HEK293 (cell line): Measurements from ENCODE around the gene LAMA4.

ENCODE experiments used
- GFI1B ChIP-seq: fragments of 450-650 bp; formaldehyde crosslinking; IDR thresholded peaks from 2 replicates; pipeline ENCODE4 v1.5.1; 2016; ENCODE audit warnings: missing biosample characterization, missing genetic modification characterization
- GLI4 ChIP-seq: fragments of 450-650 bp; formaldehyde crosslinking; IDR thresholded peaks from 2 replicates; pipeline ENCODE4 v1.5.1; 2016; ENCODE audit warnings: missing biosample characterization, missing genetic modification characterization
- KLF10 ChIP-seq: fragments of 450-650 bp; IDR thresholded peaks from 2 replicates; pipeline ENCODE4 v1.5.1; 2018; ENCODE audit warnings: missing biosample characterization, mild to moderate bottlenecking, missing genetic modification characterization
- KLF16 ChIP-seq: fragments of 450-650 bp; formaldehyde crosslinking; IDR thresholded peaks from 2 replicates; pipeline ENCODE4 v1.5.1; 2017; ENCODE audit warnings: missing biosample characterization, missing genetic modification characterization
- OSR2 ChIP-seq: fragments of 450-650 bp; formaldehyde crosslinking; IDR thresholded peaks from 2 replicates; pipeline ENCODE4 v1.5.1; 2016; ENCODE audit warnings: missing biosample characterization, missing genetic modification characterization
- PRDM1 ChIP-seq: fragments of 450-650 bp; formaldehyde crosslinking; IDR thresholded peaks from 2 replicates; pipeline ENCODE4; 2016; ENCODE audit warnings: missing biosample characterization, missing genetic modification characterization
- RBAK ChIP-seq: fragments of 450-650 bp; formaldehyde crosslinking; IDR thresholded peaks from 2 replicates; pipeline ENCODE4 v1.5.1; 2016; ENCODE audit warnings: missing biosample characterization, missing genetic modification characterization
- REPIN1 ChIP-seq: fragments of 450-650 bp; formaldehyde crosslinking; IDR thresholded peaks from 2 replicates; pipeline ENCODE4 v1.5.1; 2017; ENCODE audit warnings: missing biosample characterization, missing genetic modification characterization, low read depth
- SP7 ChIP-seq: fragments of 450-650 bp; formaldehyde crosslinking; IDR thresholded peaks from 2 replicates; pipeline ENCODE4 v1.5.1; 2016; ENCODE audit warnings: missing biosample characterization, missing genetic modification characterization
- ZEB2 ChIP-seq: fragments of 450-650 bp; formaldehyde crosslinking; IDR thresholded peaks from 2 replicates; pipeline ENCODE4 v1.5.1; 2016; ENCODE audit warnings: missing biosample characterization, missing genetic modification characterization
- ZIC2 ChIP-seq: fragments of 450-650 bp; formaldehyde crosslinking; IDR thresholded peaks from 2 replicates; pipeline ENCODE4 v1.5.1; 2016; ENCODE audit warnings: missing biosample characterization, missing genetic modification characterization
- ZNF2 ChIP-seq: fragments of 450-650 bp; formaldehyde crosslinking; IDR thresholded peaks from 2 replicates; pipeline ENCODE4 v1.5.1; 2016; ENCODE audit warnings: missing biosample characterization, missing genetic modification characterization
- ZNF24 ChIP-seq: fragments of 450-650 bp; formaldehyde crosslinking; IDR thresholded peaks from 2 replicates; pipeline ENCODE4 v1.5.1; 2016; ENCODE audit warnings: missing biosample characterization, missing genetic modification characterization
- ZNF354C ChIP-seq: fragments of 450-650 bp; formaldehyde crosslinking; IDR thresholded peaks from 2 replicates; pipeline ENCODE4 v1.5.1; 2016; ENCODE audit warnings: missing biosample characterization, missing genetic modification characterization, low read depth, borderline replicate concordance
- ZNF558 ChIP-seq: fragments of 450-650 bp; formaldehyde crosslinking; IDR thresholded peaks from 2 replicates; pipeline ENCODE4 v1.5.1; 2016; ENCODE audit warnings: missing biosample characterization, missing genetic modification characterization
- ZNF596 ChIP-seq: fragments of 450-650 bp; IDR thresholded peaks from 2 replicates; pipeline ENCODE4 v1.5.0; 2018; ENCODE audit warnings: missing biosample characterization, mild to moderate bottlenecking, missing genetic modification characterization, moderate library complexity
- ZNF629 ChIP-seq: fragments of 450-650 bp; formaldehyde crosslinking; IDR thresholded peaks from 2 replicates; pipeline ENCODE4 v1.5.1; 2017; ENCODE audit warnings: missing biosample characterization, missing genetic modification characterization
- ZNF664 ChIP-seq: fragments of 450-650 bp; formaldehyde crosslinking; IDR thresholded peaks from 2 replicates; pipeline ENCODE4 v1.5.1; 2016; ENCODE audit warnings: missing biosample characterization, missing genetic modification characterization
- ZSCAN30 ChIP-seq: fragments of 450-650 bp; IDR thresholded peaks from 2 replicates; pipeline ENCODE4 v1.5.1; 2018; ENCODE audit warnings: missing biosample characterization, mild to moderate bottlenecking, missing genetic modification characterization, moderate library complexity
- TF ChIP-seq, protein P1 (sequence below): fragments of 450-650 bp; formaldehyde crosslinking; IDR thresholded peaks from 2 replicates; pipeline ENCODE4 v1.5.1; 2016; ENCODE audit warnings: missing biosample characterization, missing genetic modification characterization
- TF ChIP-seq, protein P2 (sequence below): fragments of 450-650 bp; formaldehyde crosslinking; IDR thresholded peaks from 2 replicates; pipeline ENCODE4 v1.5.1; 2017; ENCODE audit warnings: missing biosample characterization, missing genetic modification characterization
- TF ChIP-seq, protein P3 (sequence below): fragments of 450-650 bp; formaldehyde crosslinking; IDR thresholded peaks from 2 replicates; pipeline ENCODE4 v1.5.1; 2016; ENCODE audit warnings: missing biosample characterization, missing genetic modification characterization
- TF ChIP-seq, protein P4 (sequence below): fragments of 450-650 bp; IDR thresholded peaks from 2 replicates; pipeline ENCODE4 v1.5.1; 2018; ENCODE audit warnings: missing biosample characterization, missing genetic modification characterization
- TF ChIP-seq, protein P5 (sequence below): fragments of 450-650 bp; formaldehyde crosslinking; IDR thresholded peaks from 2 replicates; pipeline ENCODE4 v1.5.1; 2016; ENCODE audit warnings: missing biosample characterization, missing genetic modification characterization
- TF ChIP-seq, protein P6 (sequence below): fragments of 450-650 bp; formaldehyde crosslinking; IDR thresholded peaks from 2 replicates; pipeline ENCODE4 v1.5.1; 2016; ENCODE audit warnings: missing biosample characterization, missing genetic modification characterization
- TF ChIP-seq, protein P7 (sequence below): fragments of 450-650 bp; formaldehyde crosslinking; IDR thresholded peaks from 2 replicates; pipeline ENCODE4 v1.5.1; 2016; ENCODE audit warnings: missing biosample characterization, missing genetic modification characterization

Gene LAMA4

DNA sequence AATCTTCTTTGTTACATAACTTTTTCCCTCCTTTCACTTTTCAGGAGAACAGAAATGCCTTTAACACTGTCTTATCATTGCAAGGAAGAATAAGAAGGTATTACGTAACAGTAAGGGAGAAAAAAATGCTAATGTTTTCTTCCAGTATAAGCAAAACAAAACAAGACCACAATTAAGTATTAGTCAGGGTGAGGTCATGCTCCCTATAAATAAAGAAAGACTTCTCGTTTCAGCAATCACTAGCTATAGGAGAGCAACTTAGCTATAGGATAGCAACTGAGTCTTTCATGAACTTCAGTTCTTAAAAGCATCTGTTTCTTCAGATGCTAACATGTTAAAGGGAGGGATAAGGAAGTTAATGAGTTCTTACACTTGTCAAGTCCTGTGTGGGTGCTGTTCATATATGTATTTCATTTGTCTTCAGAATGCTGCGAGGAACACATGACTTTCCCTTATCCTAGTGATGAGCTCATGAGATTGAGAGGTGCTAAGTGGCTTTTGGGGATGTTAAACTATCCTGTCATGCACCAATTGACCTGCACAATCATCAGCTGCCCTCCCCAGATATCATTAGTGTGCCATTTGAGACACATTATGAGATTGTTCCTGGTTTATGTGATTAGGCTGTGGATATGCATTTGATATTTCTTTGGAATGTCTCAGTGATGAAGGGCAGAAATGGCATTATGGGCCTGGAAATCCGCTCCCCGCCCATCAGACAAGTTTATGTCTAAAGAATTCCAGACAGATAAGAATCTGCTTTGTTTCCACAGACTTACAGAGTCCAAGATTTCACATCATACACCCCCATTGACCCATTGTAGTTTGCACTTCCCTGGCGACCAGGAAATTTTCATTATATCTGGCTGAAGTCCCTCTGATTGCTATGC lies 37.5 kb downstream of the LAMA4 start (continued):
- TF ChIP-seq, protein P1, sequence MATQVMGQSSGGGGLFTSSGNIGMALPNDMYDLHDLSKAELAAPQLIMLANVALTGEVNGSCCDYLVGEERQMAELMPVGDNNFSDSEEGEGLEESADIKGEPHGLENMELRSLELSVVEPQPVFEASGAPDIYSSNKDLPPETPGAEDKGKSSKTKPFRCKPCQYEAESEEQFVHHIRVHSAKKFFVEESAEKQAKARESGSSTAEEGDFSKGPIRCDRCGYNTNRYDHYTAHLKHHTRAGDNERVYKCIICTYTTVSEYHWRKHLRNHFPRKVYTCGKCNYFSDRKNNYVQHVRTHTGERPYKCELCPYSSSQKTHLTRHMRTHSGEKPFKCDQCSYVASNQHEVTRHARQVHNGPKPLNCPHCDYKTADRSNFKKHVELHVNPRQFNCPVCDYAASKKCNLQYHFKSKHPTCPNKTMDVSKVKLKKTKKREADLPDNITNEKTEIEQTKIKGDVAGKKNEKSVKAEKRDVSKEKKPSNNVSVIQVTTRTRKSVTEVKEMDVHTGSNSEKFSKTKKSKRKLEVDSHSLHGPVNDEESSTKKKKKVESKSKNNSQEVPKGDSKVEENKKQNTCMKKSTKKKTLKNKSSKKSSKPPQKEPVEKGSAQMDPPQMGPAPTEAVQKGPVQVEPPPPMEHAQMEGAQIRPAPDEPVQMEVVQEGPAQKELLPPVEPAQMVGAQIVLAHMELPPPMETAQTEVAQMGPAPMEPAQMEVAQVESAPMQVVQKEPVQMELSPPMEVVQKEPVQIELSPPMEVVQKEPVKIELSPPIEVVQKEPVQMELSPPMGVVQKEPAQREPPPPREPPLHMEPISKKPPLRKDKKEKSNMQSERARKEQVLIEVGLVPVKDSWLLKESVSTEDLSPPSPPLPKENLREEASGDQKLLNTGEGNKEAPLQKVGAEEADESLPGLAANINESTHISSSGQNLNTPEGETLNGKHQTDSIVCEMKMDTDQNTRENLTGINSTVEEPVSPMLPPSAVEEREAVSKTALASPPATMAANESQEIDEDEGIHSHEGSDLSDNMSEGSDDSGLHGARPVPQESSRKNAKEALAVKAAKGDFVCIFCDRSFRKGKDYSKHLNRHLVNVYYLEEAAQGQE, result peak; percentile 24; the same call in 1 of the 2 replicates
- TF ChIP-seq ZEB2, result peak; percentile 94
- peak; percentile 93 for TF ChIP-seq ZNF24 (tag by site-specific recombination)
- TF ChIP-seq ZNF558 (tag by site-specific recombination), result peak; percentile 73
- TF ChIP-seq, protein P2, sequence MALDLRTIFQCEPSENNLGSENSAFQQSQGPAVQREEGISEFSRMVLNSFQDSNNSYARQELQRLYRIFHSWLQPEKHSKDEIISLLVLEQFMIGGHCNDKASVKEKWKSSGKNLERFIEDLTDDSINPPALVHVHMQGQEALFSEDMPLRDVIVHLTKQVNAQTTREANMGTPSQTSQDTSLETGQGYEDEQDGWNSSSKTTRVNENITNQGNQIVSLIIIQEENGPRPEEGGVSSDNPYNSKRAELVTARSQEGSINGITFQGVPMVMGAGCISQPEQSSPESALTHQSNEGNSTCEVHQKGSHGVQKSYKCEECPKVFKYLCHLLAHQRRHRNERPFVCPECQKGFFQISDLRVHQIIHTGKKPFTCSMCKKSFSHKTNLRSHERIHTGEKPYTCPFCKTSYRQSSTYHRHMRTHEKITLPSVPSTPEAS (tag by site-specific recombination), result peak; percentile 23
- TF ChIP-seq ZNF354C, result no peak
- TF ChIP-seq, protein P3, sequence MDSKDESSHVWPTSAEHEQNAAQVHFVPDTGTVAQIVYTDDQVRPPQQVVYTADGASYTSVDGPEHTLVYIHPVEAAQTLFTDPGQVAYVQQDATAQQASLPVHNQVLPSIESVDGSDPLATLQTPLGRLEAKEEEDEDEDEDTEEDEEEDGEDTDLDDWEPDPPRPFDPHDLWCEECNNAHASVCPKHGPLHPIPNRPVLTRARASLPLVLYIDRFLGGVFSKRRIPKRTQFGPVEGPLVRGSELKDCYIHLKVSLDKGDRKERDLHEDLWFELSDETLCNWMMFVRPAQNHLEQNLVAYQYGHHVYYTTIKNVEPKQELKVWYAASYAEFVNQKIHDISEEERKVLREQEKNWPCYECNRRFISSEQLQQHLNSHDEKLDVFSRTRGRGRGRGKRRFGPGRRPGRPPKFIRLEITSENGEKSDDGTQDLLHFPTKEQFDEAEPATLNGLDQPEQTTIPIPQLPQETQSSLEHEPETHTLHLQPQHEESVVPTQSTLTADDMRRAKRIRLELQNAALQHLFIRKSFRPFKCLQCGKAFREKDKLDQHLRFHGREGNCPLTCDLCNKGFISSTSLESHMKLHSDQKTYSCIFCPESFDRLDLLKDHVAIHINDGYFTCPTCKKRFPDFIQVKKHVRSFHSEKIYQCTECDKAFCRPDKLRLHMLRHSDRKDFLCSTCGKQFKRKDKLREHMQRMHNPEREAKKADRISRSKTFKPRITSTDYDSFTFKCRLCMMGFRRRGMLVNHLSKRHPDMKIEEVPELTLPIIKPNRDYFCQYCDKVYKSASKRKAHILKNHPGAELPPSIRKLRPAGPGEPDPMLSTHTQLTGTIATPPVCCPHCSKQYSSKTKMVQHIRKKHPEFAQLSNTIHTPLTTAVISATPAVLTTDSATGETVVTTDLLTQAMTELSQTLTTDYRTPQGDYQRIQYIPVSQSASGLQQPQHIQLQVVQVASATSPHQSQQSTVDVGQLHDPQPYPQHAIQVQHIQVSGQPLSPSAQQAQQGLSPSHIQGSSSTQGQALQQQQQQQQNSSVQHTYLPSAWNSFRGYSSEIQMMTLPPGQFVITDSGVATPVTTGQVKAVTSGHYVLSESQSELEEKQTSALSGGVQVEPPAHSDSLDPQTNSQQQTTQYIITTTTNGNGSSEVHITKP (tag by site-specific recombination), result peak; percentile 89
- TF ChIP-seq, protein P4, sequence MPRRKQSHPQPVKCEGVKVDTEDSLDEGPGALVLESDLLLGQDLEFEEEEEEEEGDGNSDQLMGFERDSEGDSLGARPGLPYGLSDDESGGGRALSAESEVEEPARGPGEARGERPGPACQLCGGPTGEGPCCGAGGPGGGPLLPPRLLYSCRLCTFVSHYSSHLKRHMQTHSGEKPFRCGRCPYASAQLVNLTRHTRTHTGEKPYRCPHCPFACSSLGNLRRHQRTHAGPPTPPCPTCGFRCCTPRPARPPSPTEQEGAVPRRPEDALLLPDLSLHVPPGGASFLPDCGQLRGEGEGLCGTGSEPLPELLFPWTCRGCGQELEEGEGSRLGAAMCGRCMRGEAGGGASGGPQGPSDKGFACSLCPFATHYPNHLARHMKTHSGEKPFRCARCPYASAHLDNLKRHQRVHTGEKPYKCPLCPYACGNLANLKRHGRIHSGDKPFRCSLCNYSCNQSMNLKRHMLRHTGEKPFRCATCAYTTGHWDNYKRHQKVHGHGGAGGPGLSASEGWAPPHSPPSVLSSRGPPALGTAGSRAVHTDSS (tag by site-specific recombination), result peak; percentile 50; the same call in 1 of the 2 replicates
- no peak for TF ChIP-seq ZIC2 (tag by site-specific recombination)
- peak; percentile 98 for TF ChIP-seq SP7 (tag by site-specific recombination)
- TF ChIP-seq ZSCAN30 (tag by site-specific recombination), result no peak; the same call in 1 of the 2 replicates
- peak; percentile 96 for TF ChIP-seq ZNF629
- peak; percentile 53; the same call in 1 of the 2 replicates for TF ChIP-seq ZNF664 (tag by site-specific recombination)
- TF ChIP-seq, protein P5, sequence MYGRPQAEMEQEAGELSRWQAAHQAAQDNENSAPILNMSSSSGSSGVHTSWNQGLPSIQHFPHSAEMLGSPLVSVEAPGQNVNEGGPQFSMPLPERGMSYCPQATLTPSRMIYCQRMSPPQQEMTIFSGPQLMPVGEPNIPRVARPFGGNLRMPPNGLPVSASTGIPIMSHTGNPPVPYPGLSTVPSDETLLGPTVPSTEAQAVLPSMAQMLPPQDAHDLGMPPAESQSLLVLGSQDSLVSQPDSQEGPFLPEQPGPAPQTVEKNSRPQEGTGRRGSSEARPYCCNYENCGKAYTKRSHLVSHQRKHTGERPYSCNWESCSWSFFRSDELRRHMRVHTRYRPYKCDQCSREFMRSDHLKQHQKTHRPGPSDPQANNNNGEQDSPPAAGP, result peak; percentile 68; the same call in 1 of the 2 replicates
- TF ChIP-seq, protein P6, sequence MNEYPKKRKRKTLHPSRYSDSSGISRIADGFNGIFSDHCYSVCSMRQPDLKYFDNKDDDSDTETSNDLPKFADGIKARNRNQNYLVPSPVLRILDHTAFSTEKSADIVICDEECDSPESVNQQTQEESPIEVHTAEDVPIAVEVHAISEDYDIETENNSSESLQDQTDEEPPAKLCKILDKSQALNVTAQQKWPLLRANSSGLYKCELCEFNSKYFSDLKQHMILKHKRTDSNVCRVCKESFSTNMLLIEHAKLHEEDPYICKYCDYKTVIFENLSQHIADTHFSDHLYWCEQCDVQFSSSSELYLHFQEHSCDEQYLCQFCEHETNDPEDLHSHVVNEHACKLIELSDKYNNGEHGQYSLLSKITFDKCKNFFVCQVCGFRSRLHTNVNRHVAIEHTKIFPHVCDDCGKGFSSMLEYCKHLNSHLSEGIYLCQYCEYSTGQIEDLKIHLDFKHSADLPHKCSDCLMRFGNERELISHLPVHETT (tag by site-specific recombination), result peak; percentile 85
- TF ChIP-seq GFI1B, result peak; percentile 78; the same call in 1 of the 2 replicates
- TF ChIP-seq OSR2 (tag by site-specific recombination), result peak; percentile 83
- TF ChIP-seq PRDM1, result peak; percentile 96
- TF ChIP-seq KLF16 (tag by site-specific recombination), result peak; percentile 49; the same call in 1 of the 2 replicates
- TF ChIP-seq, protein P7, sequence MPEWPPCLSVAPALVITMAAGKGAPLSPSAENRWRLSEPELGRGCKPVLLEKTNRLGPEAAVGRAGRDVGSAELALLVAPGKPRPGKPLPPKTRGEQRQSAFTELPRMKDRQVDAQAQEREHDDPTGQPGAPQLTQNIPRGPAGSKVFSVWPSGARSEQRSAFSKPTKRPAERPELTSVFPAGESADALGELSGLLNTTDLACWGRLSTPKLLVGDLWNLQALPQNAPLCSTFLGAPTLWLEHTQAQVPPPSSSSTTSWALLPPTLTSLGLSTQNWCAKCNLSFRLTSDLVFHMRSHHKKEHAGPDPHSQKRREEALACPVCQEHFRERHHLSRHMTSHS (tag by site-specific recombination), result 0 out of 2 replicates have a peak, but pooled peaks have one; percentile 21
- peak; percentile 61 for TF ChIP-seq ZNF2 (tag by site-specific recombination)
- 0 out of 2 replicates have a peak, but pooled peaks have one; percentile 10 for TF ChIP-seq RBAK
- TF ChIP-seq REPIN1 (tag by site-specific recombination), result no peak
- no peak for TF ChIP-seq ZNF596 (tag by site-specific recombination)
- TF ChIP-seq GLI4, result no peak
- peak; percentile 69; the same call in 1 of the 2 replicates for TF ChIP-seq KLF10 (tag by site-specific recombination)
